Suppressor macrophage treated with lipopolysaccharide for 4 hours (primary cell): ENCODE data around the gene TSPAN19.

Experiments
- DNase-seq: peaks from one replicate; pipeline ENCODE4 v3.0.0-alpha.2; 2020

The TSPAN19 gene

GRCh38 chr12:84998341-84998740 lies 37.7 kb downstream of the TSPAN19 start:
- DNase-seq: no peak

- DNase-seq: no peak
Observed at GRCh38 chr12:84996759-84997158, 39.3 kb downstream of the TSPAN19 start.

GRCh38 chr12:84995641-84996040 lies 40.4 kb downstream of the TSPAN19 start:
- DNase-seq: no peak

GRCh38 chr12:84994426-84994825 lies 41.7 kb downstream of the TSPAN19 start:
- DNase-seq: no peak

GRCh38 chr12:84986586-84986985 lies 49.5 kb downstream of the TSPAN19 start:
- DNase-seq: no peak

GRCh38 chr12:84986117-84986516 lies 50.0 kb downstream of the TSPAN19 start:
- DNase-seq: no peak

- no peak for DNase-seq
Observed at GRCh38 chr12:84983289-84983688, 52.8 kb downstream of the TSPAN19 start.

GRCh38 chr12:84982888-84983287 lies 53.2 kb downstream of the TSPAN19 start:
- no peak for DNase-seq

GRCh38 chr12:84978921-84979320 lies 57.2 kb downstream of the TSPAN19 start:
- no peak for DNase-seq

- no peak for DNase-seq
Observed at GRCh38 chr12:84976133-84976532, 59.9 kb downstream of the TSPAN19 start.

- no peak for DNase-seq
Observed at GRCh38 chr12:84974155-84974815, 61.8 kb downstream of the TSPAN19 start.

- DNase-seq: no peak
Observed at GRCh38 chr12:84973026-84973425, 63.1 kb downstream of the TSPAN19 start.

- no peak for DNase-seq
Observed at GRCh38 chr12:84969226-84969625, 66.9 kb downstream of the TSPAN19 start.
